HG03103 (cell line): ENCODE results near the gene OR10P1.
"Not testable (repeated sequence)": the region's sequence is repeated elsewhere in the genome, so short reads cannot be mapped to it uniquely, and the experiment has no call there.

Experiments
- ATAC-seq: cut with Tn5 transposase; IDR thresholded peaks from one replicate; pipeline ENCODE4 v1.9.1; 2021; ENCODE audit warnings: low read depth; ENCODE audit not compliant: unreplicated experiment

Gene OR10P1

GRCh38 chr12:55650620-55651298 lies 14.1 kb downstream of the OR10P1 start:
- ATAC-seq: not testable (repeated sequence)

DNA sequence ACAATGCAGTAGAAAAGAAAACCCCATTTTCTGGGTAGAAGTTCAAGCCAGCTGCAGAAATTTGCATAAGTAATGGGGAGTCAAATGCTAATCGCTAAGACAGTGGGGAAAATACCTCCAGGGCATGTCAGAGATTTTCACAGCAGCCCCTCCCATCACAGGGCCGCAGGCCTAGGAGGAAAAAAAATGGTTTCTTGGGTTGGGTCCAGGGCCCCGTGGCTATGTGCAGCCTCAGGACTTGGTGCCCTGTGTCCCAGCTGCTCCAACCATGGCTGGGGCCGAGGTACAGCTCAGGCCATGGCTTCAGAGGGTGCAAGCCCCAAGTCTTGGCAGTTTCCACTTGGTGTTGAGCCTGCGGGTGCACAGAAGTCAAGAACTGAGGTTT lies 14.6 kb downstream of the OR10P1 start:
- no peak for ATAC-seq

GRCh38 chr12:55652352-55652751 lies 15.7 kb downstream of the OR10P1 start:
- ATAC-seq: no peak

DNA sequence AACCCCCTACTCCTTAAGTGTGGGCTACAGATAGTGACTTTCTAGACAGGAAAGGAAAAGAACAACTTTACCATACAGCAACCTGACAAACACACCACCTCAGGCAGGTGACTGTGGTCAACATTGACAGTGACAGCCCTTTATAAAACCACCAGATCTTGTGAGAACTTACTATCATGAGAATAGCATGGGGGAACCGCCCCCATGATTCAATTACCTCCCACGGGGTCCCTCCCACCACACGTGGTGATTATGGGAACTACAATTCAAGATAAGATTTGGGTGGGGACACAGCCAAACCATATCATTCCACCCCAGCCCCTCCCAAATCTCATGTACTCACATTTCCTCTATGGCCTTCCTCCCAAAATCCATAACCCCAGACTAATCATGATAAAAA lies 16.3 kb downstream of the OR10P1 start:
- ATAC-seq: no peak

DNA sequence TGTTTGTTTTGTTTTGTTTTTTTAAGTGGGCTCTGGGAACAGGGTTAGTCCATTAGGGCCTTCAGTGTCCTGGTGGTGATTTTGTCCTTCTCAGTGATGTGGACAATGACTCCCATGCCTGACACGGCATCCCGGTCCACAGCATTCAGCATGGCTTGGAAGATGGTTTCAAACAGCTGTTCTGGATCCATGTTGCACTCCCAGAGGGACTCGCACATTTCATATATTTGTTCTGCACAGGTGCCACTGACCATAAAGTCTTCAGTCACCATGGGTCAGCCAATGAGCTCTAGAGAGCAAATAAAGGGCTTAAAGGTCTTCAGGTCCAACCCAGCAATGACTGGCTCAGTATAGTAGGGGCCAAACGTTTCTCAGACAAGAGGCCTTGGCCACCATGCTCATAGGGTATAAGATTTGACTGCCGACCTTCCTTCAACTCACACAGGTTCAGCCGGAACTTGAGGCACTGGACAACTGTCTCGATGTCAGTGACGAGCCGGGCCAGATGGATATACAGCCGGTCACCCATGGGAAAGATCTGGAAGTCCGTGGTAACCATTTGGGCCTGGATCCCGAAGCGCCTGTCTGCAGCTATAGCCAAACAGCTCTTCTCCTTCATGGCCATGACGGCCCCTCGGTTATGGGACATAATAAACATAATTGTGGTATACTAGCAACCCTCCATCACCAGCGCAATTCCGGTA lies 18.0 kb downstream of the OR10P1 start:
- no peak for ATAC-seq

DNA sequence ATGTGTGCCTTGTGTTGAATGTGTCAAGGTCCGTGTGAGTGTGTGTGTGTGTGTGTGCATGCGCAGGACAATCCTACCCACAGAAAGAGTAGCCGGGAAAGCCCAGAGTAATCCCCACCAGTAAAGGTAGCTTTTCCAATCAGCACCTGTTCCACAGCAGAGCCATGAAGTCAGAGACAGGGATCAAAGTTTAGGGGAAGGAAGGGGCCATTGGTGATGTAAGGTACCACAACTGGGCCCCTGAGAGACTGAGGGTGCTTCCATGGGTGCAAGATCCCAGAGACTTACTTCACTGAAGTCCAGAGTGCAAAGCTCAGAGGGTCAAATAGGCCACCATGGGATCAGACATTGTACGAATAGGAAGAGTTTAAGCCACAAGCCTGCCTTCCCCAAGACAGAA lies 20.5 kb downstream of the OR10P1 start:
- no peak for ATAC-seq

DNA sequence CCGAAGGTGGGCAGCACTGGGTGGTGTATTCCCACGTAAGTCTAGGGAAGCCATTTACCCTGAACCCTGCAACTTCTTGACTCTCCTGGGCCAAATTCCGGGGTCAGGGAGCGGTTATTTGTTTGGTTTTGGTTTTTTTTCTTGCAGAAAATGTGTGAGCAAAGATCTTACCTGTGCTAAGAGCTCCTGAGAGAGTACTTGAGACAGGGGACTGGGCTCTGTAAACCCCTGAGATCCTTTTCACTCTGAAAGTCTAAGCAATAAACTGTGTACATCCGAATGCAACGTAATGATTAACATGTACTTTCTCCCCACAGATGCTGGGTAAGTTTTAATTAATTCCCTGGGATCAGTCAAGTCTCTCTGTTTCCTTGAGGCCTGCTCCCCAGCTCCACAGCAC lies 21.5 kb downstream of the OR10P1 start:
- ATAC-seq: no peak

- no peak for ATAC-seq
Observed at GRCh38 chr12:55658635-55659391, 22.1 kb downstream of the OR10P1 start.

DNA sequence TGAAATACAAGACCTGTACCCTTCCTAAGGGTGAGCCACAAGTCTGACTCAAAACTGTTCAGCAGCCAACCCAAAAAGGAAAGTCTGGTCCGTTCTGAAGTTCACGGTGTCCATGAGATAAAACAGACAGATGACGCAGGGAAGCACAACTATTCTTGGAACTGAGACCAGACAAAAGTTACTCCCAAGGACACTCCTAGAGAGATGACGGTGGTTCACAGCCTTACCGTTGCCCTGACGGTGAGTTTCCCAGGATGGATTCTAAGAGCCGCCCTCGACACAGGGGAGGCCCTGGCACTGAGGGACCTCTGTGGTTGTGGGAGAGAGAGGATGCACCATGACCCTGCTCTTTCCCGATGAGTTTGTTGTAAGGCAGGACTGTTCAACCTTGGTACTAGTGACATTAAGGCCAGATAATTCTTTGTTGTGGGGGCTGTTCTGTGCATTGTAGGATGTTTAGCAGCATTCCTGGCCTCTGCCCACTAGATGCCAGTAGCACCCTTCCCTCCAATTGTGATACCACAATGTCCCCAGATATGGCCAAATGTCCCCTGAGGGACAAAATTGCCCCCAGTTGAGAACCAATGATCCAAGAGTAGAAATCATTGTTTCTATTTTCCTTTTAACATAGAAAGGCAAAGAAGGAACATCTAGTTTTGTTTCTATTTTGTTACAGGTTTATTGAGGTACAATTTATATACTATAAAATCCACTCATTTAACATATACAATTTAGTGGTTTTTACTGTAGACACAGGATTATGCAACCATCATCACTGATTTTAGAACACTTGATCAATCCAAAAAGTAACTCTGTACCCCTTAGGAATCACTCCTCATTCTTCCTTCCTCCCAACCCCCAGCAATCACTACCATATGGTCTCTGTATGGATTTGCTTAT lies 23.0 kb downstream of the OR10P1 start:
- no peak for ATAC-seq

DNA sequence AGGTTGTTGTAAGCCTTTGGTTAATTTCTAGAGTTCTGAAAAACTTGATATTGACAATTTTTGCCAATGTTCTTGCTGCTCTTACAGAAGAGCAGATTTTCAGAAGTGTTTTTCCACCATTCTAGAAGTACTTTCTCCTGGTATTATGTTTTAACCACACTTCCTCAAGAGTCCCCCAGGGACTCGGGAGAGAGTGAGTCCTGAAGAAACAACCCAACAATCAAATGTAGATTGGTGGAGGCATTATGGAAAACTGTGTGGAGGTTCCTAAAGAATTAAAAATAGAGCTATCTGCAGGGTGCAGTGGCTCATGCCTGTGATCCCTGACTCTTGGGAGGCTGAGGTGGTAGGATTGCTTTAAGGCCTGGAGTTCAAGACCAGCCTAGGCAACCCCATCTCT lies 26.7 kb downstream of the OR10P1 start:
- ATAC-seq: no peak

DNA sequence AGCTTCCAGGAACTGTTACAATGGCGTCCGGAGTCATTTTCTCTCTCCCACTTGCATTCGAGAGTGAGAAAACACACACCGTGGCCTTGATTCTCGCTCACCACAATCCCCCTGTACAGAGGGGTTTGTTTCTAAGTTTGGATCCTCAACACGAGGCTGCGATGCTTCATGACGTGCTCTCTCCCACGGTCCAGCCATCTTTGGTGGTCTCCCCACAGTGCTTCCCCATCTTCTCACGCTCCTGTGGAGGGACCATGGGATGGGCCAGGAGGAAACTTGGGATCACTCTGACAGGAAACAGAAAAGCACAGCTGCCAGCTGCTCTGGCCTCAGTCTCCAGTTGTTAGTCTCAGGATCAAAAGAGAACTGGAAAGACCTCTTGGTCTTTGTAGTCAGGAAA lies 28.1 kb downstream of the OR10P1 start:
- ATAC-seq: no peak

- ATAC-seq: no peak
Observed at GRCh38 chr12:55666508-55666907, 29.8 kb downstream of the OR10P1 start.

GRCh38 chr12:55670276-55670675 lies 33.6 kb downstream of the OR10P1 start:
- ATAC-seq: no peak

DNA sequence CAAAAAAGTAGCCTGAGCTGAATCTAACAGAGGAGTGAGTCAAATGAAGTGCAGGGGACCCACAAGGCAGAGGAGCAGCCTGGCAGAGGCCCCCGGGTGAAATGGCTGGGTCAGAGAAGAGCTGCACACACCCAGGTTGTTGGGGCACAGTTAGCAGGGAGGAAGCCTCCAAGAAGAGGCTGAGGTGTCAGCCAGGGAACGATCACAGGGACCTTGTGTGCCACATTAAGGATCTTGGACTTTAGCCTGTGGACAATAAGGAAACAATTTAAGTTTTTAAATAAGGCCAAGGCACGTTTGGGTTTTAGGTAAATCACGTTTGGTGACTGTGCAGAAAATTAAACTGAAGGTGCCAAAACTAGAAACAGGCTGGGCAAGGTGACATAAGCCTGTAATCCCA lies 35.1 kb downstream of the OR10P1 start:
- ATAC-seq: no peak

GRCh38 chr12:55673638-55674037 lies 36.9 kb downstream of the OR10P1 start:
- ATAC-seq: peak; percentile 99

DNA sequence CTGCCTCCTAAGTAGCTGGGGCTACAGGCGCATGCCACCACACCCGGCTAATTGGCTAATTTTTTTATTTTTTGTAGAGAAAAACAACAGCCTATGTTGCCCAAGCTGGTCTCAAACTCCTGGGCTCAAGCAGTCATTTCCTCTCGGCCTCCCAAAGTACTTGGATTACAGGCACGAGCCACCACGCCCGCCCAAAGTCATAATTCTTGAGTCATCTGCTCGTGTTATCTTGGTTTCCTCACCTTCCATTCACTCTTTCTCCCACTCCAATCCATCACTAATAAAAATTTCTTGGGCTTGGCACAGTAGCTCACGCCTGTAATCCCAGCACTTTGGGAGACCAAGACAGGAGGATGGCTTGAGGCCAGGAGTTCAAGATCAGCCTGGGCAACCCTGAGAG lies 39.0 kb downstream of the OR10P1 start:
- ATAC-seq: no peak

DNA sequence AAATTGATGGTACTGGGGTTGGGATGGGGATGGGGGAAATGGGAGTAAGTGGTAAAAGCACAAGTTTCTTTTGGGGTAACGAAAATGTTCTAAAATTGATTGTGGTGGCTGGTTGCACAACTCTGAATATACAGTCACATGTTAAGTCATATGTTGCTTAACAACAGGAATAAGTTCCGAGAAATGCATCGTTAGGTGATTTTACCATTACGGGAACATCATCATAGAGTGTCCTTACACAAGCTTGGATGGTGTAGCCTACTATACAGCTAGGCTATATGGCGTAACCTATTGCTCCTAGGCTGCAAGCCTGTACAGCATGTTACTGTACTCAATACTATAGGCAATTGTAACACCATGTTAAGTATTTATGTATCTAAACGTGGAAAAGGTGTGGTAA lies 40.0 kb downstream of the OR10P1 start:
- ATAC-seq: no peak

DNA sequence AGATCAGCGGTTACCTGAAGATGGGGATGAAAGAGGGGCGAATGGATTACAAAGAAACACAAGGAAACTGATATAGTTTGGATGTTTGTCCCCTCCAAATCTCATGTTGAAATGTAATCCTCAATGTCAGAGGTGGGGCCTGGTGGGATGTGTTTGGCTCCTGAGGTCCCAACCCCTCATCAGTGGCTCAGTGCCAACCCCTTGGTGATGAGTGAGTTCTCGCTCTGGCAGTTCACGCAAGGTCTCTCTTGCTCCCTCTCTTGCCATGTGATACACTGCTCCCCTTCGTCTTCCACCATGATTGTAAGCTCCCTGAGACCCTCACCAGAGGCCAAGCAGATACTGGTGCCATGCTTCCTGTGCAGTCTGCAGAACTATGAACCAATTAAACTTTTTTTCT lies 43.0 kb downstream of the OR10P1 start:
- no peak for ATAC-seq

DNA sequence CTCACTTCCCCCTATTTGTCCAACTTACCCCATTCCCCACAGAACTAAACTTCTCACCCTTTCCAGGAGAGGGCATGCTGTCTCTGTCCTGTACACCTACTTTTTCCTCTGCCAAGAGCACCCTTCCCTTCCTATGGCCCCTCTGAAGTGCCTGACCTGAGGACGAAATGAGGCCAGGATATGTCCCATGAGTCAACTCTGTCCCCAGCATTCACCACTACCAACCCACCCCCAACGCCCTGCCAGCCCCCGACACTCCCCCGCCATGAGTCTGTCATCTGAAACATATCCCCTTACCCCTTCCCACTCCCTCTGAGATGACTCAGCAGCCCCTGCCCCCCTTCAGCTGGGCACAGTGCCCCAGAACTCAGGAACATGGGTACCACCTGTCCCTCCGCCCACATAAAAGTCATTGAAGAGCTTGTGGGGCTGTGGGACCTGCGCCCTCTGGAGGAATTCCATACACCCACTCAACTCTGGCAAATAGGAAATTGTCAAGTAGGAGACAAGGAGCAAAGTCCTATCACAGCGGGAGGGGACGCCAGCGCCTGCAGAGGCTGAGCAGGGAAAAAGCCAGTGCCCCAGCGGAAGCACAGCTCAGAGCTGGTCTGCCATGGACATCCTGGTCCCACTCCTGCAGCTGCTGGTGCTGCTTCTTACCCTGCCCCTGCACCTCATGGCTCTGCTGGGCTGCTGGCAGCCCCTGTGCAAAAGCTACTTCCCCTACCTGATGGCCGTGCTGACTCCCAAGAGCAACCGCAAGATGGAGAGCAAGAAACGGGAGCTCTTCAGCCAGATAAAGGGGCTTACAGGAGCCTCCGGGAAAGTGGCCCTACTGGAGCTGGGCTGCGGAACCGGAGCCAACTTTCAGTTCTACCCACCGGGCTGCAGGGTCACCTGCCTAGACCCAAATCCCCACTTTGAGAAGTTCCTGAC lies 44.7 kb downstream of the OR10P1 start:
- ATAC-seq: peak; percentile 40
